GM21737 (cell line): Measurements from ENCODE around the gene DNAH14.
"Not testable (repeated sequence)": the region's sequence is repeated elsewhere in the genome, so short reads cannot be mapped to it uniquely, and the experiment has no call there.

Source experiments
- ATAC-seq: cut with Tn5 transposase; IDR thresholded peaks from one replicate; pipeline ENCODE4 v1.9.1; 2021; ENCODE audit warnings: mild to moderate bottlenecking, moderate library complexity; ENCODE audit not compliant: unreplicated experiment

DNAH14 gene

DNA sequence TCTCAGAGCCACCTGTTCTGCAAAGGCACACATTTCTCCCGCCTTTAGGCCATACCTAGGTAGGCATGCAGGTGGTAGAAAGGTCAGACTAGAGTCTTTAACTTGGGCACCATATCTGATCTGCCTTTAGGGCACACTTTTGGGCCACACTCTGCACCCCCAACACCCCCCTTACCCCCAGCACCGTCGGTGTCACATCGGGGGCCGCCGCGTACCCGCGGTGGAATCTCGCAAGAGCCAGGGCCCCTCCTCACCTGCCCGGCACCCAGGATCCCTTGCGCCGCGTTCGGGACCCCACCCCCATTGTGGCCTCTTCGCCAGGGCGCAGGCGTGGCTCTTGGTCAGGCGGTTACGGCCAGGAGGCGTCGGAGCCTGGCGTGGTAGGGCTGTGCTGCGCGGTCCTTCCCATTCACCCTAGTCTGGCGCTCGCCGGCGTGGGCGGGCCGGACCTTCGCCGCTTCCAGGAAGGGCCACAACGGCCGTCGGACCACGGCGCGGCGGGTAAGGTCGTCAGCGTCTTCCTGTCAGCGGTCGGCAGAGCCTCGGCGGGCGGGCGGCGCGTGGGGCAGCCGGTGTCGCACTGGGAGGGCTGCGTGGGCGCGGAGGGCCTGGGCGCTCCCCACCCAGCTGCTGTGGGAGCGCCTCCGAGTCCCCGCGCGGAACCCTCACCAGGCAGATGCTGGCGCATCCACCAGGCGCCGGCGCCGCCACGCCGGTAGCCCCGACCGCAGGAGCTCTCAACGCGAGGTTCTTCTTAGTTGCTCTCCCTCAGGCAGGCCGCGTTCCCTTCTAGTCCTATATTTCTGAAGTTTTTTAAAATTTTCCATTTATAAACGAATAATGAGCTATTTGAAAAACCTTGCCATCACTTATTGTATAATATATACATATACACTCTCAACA is at the start of gene DNAH14:
TSS of gene DNAH14 (plus strand) at position 341 of the 903 bp plus-strand sequence. CDS start 23,028 bp downstream, outside the sequence.
- no peak for ATAC-seq

DNA sequence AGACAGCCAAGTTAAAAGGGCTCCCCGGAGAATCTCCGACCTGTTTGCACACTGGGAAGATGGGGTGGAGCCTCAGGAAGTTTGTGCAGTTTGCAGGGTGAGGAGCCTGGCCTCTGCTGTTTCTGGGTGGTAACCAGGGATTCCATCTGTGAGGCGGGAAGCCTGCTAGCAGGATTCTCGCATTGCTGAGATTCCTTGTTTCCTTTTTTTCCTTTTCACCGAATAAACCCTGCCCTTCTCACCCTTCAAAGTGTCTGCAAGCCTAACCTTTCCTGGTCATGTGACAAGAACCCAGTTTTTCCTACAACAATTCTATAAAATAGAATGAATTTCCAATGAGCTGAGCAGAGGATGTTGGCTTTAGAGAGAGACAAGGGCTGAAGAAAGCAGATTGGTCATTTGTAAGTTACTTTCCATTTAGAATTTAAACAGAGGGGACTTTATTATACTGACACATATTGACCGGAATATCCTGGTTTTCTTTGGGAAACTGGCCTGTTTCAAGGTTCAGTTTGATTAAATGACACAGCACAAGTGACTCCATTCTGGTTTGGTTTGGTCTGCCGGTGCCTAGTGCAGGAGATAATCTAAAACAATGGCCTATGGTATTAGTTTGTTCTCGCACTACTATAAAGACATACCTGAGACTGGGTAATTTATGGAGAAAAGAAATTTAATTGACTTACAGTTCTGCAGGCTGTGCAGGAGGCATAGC is 48.7 kb upstream of the DNAH14 start:
- ATAC-seq: no peak

DNA sequence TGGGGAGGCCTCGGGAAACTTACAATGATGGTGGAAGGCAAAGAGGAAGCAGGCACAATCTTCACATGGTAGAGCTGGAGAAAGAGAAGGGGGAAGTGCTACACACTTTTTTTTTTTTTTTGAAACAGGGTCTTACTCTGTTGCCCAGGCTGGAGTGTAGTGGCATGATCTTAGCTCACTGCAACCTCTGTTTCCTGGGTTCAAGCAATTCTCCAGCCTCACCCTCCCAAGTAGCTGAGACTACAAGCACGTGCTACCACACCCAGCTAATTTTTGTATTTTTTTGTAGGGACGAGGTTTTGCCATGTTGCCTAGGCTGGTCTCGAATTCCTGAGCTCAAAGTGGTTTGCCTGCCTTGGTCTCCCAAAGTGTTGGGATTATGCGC is 48.2 kb upstream of the DNAH14 start:
- not testable (repeated sequence) for ATAC-seq

GRCh38 chr1:224881762-224882211 is 47.7 kb upstream of the DNAH14 start:
- no peak for ATAC-seq

GRCh38 chr1:224882264-224882663 is 47.2 kb upstream of the DNAH14 start:
- ATAC-seq: no peak

GRCh38 chr1:224883091-224883490 is 46.4 kb upstream of the DNAH14 start:
- no peak for ATAC-seq

DNA sequence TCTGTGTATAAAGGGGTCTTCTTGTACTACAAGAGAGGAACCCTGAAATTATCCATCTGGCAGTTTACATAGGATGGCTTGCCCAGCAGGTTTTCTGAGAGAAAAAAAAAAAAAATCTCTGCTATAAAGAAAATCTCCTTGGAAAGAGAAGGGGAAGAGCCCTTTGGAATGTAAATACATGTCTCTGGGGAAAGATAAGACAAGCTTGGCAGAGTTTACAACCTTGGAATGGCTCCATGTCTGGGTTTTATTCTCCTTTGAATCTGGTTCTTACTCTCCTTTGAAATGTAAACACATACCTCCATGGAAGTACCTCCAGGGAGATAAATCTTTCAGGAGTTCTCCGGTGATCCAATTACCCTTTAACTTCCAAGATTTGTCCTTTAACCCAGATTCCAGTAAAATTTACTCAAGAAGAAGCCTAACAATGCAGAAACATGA is 45.1 kb upstream of the DNAH14 start:
- no peak for ATAC-seq

DNA sequence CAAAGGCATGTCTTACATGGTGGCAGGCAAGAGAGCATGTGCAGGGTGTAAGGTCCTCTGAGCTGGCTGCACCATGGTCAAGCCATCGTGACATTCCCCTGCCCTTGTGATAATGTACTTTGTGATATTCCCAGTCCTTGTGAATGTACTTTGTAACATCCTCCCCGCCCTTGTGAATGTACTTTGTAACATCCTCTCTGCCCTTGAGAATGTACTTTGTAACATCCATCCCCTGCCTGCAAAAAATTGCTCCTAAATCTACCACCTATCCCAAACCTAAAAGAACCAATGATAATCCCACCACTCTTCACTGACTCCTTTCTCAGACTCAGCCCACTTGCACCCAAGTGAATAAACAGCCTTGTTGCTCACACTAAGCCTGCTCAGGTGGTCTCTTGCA is 44.1 kb upstream of the DNAH14 start:
- ATAC-seq: not testable (repeated sequence)

DNA sequence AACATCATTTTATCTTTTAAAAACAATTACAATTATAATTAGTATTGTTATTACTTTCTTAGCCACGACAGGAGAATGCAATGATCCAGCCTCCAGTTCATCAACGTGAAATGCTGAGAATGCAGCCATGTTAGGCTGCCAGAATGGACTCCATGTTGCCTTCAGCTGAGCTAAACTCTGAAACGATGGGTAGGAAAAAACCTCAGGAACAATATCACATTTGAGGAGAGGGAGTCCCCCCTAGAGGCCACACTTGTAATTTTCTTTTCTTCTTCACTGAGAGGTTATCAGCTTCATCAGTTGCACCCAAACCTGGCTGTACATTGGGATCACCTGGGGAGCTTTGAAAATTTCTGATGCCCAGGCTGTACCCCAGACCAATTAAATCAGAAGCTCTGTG is 34.6 kb upstream of the DNAH14 start:
- ATAC-seq: no peak

GRCh38 chr1:224896130-224896781 is 33.2 kb upstream of the DNAH14 start:
- ATAC-seq: no peak

DNA sequence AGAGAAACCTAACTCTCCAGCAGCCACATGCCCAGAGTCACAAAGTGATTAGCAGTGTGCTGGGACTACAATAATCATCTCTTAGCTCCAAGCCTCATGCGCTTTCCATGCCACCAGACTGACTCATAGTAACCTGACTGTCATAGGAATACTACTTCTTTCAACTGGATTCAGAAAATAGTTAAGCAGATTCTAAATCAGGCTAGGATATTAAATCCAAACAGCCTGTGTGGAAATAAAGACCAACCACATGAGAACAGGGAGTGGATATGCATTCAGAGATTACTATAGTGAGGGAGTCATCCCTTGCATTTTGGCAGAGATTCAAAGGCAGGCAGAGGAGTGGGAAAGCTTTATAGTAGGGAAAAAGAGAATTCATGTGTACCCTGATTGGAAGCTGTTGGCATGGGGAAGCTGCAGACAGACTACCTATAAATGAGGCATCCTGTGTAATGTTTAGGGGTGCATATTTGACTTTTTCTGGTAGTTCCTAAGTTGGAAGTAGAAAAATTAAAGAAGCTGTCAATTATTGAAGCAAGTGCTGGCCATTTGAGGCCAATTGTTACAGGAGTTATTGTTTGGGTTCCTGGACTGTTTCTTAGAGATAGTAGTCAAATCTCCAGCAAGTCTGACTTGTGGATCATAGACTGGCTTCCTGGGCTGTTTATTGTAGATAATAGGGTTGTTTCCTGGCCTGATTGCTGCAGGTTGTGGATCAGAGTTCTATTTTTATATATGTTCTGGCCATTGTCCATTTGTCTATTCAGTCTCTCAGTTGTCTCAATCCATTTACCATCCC is 31.7 kb upstream of the DNAH14 start:
- no peak for ATAC-seq

DNA sequence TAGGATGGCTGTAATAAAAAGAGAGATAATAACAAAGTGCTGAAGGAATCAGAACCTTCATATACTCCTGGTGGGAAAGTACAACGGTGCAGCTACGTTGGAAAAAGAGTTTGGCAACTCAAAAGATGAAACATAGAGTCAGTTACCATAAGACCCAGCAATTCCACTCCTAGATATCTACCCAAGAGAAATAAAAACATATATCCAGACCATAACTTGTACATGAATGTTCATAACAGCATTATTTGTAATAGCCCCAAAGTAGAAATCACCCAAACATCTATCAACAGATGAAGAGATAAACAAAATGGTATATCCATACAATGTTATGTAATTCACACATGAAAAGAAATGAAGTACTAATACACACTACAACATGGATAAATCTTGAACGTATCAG is 30.5 kb upstream of the DNAH14 start:
- ATAC-seq: no peak

- ATAC-seq: no peak
Observed at GRCh38 chr1:224900062-224900630, 29.3 kb upstream of the DNAH14 start.

- no peak for ATAC-seq
Observed at GRCh38 chr1:224901087-224901810, 28.2 kb upstream of the DNAH14 start.

- no peak for ATAC-seq
Observed at GRCh38 chr1:224903955-224904354, 25.5 kb upstream of the DNAH14 start.

GRCh38 chr1:224906340-224906739 is 23.1 kb upstream of the DNAH14 start:
- ATAC-seq: no peak

DNA sequence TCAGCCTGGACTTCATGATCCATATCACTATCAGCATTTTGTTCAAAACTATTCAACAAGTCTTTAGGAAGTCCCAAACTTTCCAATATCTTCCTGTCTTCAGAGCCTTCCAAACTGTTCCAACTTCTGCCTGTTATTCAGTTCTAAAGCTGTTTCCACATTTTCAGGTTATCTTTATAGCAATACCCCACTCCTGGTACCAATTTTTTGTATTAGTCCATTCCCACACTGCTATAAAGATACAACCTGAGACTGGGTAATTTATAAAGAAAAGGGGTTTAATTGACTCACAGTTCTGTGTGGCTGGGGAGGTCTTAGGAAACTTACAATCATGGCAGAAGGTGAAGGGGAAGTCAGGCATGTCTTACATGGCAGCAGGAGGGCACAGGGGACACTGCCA is 18.3 kb upstream of the DNAH14 start:
- ATAC-seq: no peak

DNA sequence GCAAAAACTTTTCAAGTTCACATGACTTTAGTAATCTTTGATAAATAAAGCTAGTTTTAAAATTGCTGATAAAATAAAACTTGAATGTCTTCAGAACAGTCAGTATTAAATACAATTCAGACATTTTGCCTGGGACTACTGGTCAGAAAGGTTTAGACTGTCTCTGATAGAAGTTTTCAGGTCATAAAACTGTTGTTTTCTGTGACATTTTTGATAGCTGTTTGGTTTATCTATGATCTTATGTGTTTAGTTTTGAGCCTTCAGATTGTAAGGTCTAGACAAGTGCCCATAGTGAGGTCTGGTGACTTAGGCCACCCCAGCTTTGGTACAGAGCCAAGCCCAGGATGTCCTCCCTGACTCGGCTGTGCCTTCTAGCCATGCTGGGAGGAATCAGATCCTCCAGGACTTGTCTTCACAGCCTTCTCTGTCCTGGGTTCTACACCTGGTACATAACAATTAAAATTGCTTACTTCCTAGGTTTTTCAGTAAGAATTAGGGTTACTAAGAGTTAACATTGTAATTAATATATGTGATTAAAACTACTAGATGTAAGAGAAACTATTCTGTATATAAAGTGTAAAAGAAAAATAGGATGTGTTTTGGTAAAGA is 15.1 kb upstream of the DNAH14 start:
- ATAC-seq: no peak

DNA sequence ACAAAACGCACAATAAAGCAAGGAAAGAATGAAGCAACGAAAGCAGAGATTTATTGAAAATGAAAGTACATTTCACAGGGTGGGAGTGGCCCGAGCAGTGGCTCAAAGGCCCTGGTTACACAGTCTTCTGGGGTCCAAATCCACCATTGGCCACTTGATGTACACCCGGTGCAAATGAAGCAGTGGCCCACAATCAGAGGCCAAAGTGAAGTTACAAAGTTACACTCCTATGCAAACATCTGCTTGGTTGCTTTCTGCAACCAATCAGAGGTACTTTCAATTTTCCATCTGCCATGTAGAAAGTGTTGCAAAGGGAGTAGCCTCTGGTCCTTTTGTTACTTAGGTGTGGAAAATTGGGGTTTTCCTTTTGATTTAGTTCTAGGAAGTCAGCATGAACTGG is 10.0 kb upstream of the DNAH14 start:
- ATAC-seq: no peak
